ENCODE measurements around the gene TSACC.

TSACC gene

DNA sequence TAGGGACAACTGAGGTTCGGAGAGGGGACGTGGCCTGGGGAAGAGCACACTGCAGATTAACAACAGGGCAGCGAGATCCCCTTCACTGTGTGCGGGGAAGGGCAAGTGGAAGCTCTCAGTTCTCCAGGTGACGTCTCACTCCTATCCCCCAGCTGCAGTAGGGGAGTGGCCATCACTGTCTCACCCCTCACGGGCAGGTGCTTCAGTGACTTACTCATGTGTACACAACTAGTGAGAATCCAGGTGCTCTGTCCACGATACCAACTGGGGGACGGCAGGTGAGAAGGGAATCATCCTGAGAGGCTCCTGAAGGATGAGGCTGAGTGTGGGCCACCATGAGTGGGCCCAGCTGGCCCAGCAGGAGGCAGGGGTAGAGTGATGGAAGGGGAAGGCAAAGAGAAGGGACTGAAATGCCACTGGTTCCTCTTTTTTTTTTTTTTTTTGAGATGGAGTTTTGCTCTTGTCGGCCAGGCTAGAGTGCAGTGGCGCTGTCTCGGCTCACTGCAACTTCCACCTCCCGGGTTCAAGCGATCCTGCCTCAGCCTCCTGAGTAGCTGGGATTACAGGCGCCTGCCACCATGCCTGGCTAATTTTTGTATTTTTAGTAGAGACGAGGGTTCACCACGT is 56.6 kb downstream of the TSACC start:
- no peak for DNase-seq (ENCODE audit: low spot score)

Data from COLO829 (cell line).